ENCODE data around the gene CCDC187.

CCDC187 gene

DNA sequence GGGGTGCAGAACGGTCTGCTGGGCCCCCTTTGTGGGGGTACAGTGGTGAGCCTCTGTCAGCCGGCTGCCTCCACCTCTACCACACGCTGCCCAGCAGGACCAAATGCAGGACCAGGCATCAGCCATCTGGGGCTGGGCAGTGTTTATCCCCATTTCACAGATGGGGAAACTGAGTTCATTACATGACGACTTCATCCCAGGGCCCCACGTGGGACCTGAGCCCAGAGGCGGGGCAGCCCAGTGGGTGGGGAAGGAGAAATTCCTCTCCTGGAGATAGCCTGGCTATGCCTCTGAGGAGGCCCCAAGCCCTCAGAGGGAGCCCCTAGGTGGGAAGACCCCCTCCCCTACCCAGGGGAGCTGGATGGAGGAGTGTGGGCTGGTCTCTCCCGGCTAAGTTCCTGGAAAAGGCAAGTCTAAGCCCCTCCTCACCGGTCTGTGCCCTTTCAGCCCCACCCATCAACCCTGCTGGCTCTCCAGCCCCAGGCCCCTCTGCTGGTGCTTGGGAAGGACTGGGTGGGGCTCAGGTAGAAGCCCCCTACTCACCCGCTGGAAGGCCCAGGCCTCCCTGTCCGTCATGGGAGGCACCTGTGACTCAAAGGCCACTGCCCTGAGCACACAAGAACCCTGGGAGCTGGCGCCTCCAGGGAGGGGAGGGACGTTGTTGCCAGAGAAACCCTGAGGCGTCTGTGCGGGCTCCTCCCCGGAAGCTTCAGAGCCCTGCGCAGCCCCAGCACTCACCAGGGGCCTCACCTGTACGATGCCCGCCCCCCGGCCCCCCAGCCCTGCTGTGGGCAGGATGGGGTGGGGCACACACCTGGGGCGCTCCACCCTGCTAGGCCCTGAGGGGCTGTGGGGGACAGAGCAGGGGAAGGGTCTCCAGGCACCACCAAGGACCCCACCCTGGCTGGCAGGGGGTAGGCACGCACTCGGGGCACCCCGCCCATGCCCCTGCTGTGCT lies 7.4 kb upstream of the CCDC187 start:
- peak; percentile 17 for DNase-seq

DNA sequence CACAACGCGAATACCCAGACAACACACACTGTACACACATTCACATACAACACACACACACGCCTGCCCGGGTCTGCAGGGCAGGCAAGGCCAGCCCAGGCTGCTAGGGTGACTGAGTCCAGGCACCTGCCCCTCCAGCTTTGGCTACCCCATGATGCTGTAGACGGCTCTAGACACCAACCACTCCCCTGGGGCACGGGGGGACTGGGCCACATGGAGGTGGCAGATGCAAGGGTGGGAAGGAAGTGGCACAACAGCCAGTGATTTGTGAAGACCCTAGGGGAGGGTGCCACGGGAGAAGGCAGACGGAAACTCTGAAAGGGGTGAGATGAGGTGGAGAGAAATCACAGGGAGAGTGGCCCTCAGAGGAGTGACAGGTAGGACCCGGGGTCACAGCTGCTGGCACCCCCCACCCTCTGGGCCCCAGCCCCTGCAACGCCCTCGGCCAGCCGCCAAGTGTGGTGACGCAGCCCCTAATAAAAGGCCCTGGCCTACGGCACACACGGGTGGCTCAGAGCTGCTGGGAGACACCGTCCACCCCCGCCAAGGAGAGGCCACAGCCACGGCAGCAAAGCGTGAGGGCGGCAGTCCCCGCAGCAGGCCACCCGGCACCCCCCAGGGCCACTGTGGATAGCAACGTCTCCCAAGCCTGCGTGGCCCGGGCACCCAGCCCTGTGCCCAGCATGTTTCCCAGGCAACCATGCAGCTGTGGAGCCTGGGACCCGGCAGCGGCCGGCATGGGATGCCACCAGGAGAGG lies 6.6 kb upstream of the CCDC187 start:
- DNase-seq = no peak

GRCh38 chr9:136309806-136310220 lies 5.9 kb upstream of the CCDC187 start:
- DNase-seq = no peak

GRCh38 chr9:136309101-136309801 lies 5.4 kb upstream of the CCDC187 start:
- DNase-seq = no peak

DNA sequence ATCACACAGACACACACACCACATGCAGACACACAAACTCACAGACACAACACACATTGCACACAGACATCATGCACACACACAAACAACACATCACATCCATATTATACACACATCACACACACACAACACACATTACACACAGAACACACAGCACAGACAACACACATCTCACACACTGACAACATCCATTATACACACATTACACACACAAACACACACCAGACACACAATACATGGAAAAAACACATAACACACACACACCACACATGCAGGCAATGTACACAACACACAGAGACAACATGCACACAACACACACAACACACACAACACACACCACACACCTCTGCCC lies 4.8 kb upstream of the CCDC187 start:
- DNase-seq = no peak

- no peak for DNase-seq
These were observed 4.3 kb upstream of the CCDC187 start for GRCh38 chr9:136308006-136308701.

DNA sequence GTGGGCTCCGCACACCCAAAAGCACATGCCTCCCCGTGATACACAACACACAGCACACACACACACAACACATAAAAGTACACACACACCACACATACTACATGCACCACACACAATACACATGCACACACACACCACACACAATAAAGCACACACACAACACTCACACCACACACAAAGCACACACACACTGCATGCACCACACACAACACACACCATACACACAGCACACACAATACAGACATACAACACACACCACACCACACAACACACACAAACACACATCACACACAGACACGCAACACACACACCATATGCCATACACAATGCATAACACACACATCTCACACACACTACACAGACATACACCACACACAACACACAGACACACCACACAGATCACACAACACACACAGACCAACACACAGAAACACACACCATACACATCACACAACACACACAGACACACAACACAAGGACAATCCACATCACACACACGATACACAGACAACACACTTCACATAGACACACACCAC lies 3.4 kb upstream of the CCDC187 start:
- DNase-seq = no peak

GRCh38 chr9:136306211-136307208 lies 2.6 kb upstream of the CCDC187 start:
- DNase-seq = no peak

DNA sequence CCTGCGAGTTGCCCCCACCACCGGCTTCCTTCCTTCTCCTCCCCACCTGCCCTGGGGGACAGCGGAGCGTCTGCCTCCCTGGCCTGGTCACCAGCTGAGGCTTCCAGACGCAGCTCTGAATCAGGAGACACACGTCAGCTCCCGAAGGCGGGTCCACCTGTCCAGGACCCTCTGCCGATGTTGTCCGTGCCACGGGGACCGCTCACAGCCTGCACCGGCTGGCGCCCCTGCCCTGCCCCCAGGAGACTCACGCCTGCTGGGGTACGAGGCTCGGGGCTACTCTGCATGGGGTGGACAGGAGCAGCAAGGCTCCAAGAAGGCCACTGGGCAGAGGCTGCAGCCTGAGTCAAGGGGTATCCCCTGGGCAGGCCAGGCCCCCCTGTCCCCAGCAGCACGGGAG lies 1.9 kb upstream of the CCDC187 start:
- DNase-seq = no peak

- no peak for DNase-seq
These were observed 1.1 kb upstream of the CCDC187 start for GRCh38 chr9:136304981-136305380.

DNA sequence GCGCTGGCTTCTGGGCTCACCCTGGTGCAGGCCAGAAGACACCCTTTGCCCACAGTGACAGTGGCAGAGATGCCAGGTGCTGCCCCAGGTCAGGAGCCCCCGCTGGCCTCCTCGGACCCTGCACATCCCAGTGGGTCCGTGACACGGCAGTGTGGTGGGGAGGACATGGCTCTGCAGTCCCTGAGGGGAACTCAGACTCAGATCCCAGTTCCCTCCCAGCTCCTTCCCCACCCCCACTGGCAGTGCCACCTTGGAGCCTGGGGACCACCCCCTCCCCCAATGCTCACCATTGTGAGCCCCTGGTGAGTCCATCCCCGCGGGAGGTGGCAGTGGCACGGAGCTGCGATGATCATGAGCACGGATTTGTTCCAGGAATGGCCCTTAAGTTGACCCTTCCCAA lies 562 bp upstream of the CCDC187 start:
- no peak for DNase-seq

DNA sequence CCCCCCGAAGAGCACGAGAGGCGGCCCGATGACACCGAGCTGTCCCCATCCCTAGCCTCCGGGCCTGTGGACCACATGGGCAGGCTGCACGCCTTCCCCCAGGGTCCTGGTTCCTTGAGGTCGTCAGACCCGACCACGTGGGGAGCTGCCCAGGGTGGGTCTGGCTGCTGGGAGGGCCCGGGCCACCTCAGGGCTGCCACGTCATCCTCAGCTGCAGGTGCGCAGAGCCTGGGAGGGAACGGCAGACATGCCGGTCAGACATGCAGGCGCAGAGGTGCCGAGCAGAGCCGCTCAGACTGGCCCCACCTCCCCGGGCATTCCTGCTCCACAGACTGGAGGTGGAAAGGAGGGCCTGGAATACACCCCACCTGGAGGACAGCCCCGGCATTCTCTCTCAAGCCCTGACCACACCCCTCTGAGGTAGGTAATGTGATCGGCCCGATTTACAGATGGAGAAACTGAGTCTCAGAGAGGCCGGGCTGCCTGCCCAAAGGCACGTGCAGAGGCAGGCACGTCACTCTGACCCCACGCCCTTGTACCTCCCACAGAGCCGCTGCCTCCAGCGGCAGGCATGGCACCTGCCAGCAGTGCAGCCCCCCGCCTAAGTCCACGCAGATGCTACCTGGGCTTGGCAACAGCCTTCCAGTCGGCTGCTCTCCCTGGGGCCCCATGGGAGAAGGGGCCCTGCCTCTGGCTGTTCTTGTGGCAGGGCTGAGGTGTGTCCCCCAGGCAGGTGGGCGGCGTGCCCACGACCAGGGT lies 649 bp downstream of the CCDC187 start:
- no peak for DNase-seq

- no peak for DNase-seq
These were observed 1.4 kb downstream of the CCDC187 start for GRCh38 chr9:136302527-136302926.

DNA sequence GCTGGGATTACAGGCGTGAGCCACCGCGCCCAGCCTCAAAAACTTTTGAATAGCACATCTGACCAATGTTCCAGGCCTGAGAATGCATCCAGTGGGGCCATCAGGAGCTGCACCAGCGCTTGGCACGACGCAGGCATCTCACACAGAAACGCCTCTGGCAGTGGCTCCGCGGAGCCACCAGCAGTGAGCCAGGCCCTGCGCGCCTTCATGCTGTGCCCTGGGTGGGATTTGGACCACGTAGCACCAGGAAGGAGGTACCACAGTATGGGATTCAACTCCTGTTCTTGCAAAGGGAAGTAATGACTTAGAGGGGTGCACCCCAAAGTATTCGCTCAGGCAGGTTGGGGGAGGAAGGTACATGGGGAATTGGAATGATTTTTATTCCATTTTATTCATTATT lies 3.0 kb downstream of the CCDC187 start:
- no peak for DNase-seq

GRCh38 chr9:136300016-136300545 lies 3.8 kb downstream of the CCDC187 start:
- DNase-seq = no peak

DNA sequence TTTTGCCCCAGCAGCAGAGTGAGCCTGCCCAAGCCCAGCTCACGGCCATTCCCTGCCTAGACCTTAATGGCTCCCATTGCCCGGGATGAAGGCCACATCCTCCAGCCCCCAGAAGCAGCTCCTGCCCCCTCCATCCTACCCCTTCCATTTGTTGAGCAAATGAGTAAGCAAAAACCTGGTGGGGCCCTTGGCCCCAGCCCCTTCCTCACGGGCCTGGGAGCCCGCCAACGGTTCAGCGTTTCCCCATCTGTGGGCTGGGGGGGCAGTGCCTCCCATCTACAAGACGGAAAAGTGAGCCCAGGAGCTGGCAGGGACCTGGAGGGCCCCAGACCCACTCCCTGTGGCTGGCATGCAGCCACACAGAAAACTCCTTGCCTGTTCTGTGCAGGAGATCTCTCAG lies 4.4 kb downstream of the CCDC187 start:
- no peak for DNase-seq

DNA sequence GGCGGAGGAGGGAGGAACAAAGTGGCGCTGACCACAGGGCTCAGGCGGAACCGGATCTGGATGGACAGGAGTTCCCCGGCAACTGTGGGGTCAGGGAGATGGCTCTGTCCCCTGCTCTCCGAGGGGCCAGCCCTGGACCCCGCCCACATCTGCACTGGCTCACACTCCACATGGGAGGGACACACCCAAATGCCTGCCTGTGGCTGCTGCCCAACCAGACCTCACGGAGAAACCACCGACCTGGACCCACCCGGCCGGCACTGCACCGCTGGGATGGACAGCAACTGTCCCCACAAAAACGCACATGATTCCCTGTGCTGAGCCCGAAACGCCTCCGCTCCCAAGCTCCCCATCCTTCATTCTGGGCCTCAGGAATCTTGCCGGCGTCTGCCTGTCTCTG lies 4.8 kb downstream of the CCDC187 start:
- no peak for DNase-seq

DNA sequence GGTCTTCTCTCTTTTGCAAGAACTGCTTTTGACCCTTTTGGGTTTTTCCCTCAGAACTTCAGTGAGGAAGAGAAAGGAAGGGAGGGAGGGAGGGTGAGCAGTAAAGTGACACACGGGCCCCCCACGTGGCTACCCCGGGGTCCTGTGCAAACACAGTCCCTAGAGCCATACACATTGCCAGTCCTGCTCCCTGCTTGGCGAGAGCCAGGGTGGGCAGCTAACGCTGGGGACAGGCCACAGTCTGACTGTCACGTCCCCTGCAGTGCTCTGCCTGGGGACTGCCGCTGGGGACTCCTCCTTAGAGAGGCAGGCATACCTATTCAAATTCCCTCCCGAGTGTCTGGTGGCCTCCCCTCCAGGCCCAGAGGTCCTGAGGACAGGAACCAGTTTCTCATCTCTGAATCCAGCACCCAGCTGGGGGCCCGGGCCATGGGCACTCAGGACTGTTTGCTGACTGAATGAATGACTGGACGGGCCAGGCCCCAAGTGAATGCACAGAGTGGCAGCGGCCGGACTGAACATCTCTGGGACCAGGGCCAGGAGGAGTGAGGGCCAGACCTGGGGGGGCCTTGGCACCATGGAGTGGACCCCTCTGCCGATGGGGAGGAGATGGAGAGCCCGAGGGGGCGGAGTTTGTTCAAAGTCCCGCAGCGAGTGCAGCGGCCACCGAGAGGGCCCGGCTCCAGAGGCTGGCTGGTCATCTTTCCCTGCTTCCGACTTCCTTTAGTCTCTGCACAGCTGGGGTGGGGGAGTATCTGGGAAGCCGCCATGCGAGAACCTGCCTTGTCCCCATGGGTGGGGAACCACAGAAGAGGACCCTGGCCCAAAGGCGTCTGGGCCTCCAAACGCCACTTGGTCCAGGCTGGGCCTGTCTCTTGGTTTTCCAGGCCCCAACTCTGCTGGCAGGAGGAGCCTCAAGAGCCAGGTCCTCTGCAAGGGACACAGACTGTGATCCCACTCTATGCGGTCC lies 5.8 kb downstream of the CCDC187 start:
- DNase-seq = no peak

Data from NCI-H82 (cell line).